HEK293 (cell line): ENCODE measurements around the gene ZCCHC7.

ENCODE experiments used
- SP2 ChIP-seq: fragments of 450-650 bp; formaldehyde crosslinking; IDR thresholded peaks from 2 replicates; pipeline ENCODE4 v1.5.1; 2016; ENCODE audit warnings: missing biosample characterization, missing genetic modification characterization
- TRIM28 ChIP-seq: IDR thresholded peaks from 2 replicates; pipeline ENCODE4 v1.6.1; 2011; ENCODE audit warnings: low read length, control low read depth, borderline replicate concordance
- YY1 ChIP-seq: fragments of 450-650 bp; formaldehyde crosslinking; IDR thresholded peaks from 2 replicates; pipeline ENCODE4 v1.5.1; 2018; ENCODE audit warnings: missing biosample characterization, missing genetic modification characterization
- ZBTB1 ChIP-seq: fragments of 450-650 bp; formaldehyde crosslinking; IDR thresholded peaks from 2 replicates; pipeline ENCODE4 v1.5.1; 2016; ENCODE audit warnings: missing biosample characterization, missing genetic modification characterization
- ZBTB8A ChIP-seq: fragments of 450-650 bp; formaldehyde crosslinking; IDR thresholded peaks from 2 replicates; pipeline ENCODE4 v1.5.1; 2016; ENCODE audit warnings: missing biosample characterization, missing genetic modification characterization
- ZNF157 ChIP-seq: fragments of 450-650 bp; formaldehyde crosslinking; IDR thresholded peaks from 2 replicates; pipeline ENCODE4 v1.5.1; 2016; ENCODE audit warnings: missing biosample characterization, missing genetic modification characterization
- ZNF24 ChIP-seq: fragments of 450-650 bp; formaldehyde crosslinking; IDR thresholded peaks from 2 replicates; pipeline ENCODE4 v1.5.1; 2016; ENCODE audit warnings: missing biosample characterization, missing genetic modification characterization
- ZNF280C ChIP-seq: fragments of 450-650 bp; formaldehyde crosslinking; IDR thresholded peaks from 2 replicates; pipeline ENCODE4 v1.5.1; 2016; ENCODE audit warnings: missing biosample characterization, missing genetic modification characterization
- ZNF354C ChIP-seq: fragments of 450-650 bp; formaldehyde crosslinking; IDR thresholded peaks from 2 replicates; pipeline ENCODE4 v1.5.1; 2016; ENCODE audit warnings: missing biosample characterization, missing genetic modification characterization, low read depth, borderline replicate concordance
- ZNF404 ChIP-seq: fragments of 450-650 bp; formaldehyde crosslinking; IDR thresholded peaks from 2 replicates; pipeline ENCODE4 v1.5.1; 2017; ENCODE audit warnings: missing biosample characterization, missing genetic modification characterization
- ZNF510 ChIP-seq: fragments of 450-650 bp; formaldehyde crosslinking; IDR thresholded peaks from 2 replicates; pipeline ENCODE4 v1.5.1; 2018; ENCODE audit warnings: mild to moderate bottlenecking, missing genetic modification characterization, missing biosample characterization; ENCODE audit not compliant: insufficient replicate concordance
- TF ChIP-seq, protein P1 (sequence below): fragments of 450-650 bp; formaldehyde crosslinking; IDR thresholded peaks from 2 replicates; pipeline ENCODE4 v1.5.1; 2016; ENCODE audit warnings: missing biosample characterization, missing genetic modification characterization
- TF ChIP-seq, protein P2 (sequence below): fragments of 450-650 bp; formaldehyde crosslinking; IDR thresholded peaks from 2 replicates; pipeline ENCODE4 v1.5.0; 2017; ENCODE audit warnings: missing biosample characterization, missing genetic modification characterization, borderline replicate concordance
- TF ChIP-seq, protein P3 (sequence below): fragments of 450-650 bp; formaldehyde crosslinking; IDR thresholded peaks from 2 replicates; pipeline ENCODE4 v1.5.1; 2016; ENCODE audit warnings: missing biosample characterization, missing genetic modification characterization, low read depth

DNA sequence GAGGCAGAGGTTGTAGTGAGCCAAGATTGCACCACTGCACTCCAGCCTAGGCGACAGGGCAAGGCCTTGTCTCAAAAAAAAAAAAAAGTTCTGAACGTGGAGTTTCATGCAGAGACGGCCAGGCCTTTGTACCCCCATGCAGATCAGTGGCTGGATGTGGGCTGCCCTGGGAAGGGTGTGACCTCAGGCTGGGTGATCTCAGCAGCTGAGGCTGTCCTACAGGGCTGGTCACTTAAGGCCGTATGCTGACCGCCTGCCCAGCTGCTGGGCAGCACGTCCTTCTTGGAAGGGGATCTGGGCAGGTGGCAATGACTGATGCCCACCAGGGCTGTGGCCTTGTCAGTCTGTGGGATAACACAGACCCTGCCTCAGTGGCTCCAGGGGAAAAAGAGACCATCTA is 264.9 kb downstream of the ZCCHC7 start:
- TF ChIP-seq ZNF280C (no peak), ZBTB8A (tag by site-specific recombination) (no peak), TRIM28 (no peak), YY1 (tag by site-specific recombination) (no peak), ZNF24 (tag by site-specific recombination) (no peak), ZNF510 (tag by site-specific recombination) (no peak), SP2 (tag by site-specific recombination) (no peak), ZBTB1 (tag by site-specific recombination) (no peak), ZNF404 (tag by site-specific recombination) (no peak), ZNF354C (tag by site-specific recombination) (no peak), ZNF157 (no peak)
- TF ChIP-seq, protein P1, sequence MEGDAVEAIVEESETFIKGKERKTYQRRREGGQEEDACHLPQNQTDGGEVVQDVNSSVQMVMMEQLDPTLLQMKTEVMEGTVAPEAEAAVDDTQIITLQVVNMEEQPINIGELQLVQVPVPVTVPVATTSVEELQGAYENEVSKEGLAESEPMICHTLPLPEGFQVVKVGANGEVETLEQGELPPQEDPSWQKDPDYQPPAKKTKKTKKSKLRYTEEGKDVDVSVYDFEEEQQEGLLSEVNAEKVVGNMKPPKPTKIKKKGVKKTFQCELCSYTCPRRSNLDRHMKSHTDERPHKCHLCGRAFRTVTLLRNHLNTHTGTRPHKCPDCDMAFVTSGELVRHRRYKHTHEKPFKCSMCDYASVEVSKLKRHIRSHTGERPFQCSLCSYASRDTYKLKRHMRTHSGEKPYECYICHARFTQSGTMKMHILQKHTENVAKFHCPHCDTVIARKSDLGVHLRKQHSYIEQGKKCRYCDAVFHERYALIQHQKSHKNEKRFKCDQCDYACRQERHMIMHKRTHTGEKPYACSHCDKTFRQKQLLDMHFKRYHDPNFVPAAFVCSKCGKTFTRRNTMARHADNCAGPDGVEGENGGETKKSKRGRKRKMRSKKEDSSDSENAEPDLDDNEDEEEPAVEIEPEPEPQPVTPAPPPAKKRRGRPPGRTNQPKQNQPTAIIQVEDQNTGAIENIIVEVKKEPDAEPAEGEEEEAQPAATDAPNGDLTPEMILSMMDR (tag by site-specific recombination), result no peak
- TF ChIP-seq, protein P2, sequence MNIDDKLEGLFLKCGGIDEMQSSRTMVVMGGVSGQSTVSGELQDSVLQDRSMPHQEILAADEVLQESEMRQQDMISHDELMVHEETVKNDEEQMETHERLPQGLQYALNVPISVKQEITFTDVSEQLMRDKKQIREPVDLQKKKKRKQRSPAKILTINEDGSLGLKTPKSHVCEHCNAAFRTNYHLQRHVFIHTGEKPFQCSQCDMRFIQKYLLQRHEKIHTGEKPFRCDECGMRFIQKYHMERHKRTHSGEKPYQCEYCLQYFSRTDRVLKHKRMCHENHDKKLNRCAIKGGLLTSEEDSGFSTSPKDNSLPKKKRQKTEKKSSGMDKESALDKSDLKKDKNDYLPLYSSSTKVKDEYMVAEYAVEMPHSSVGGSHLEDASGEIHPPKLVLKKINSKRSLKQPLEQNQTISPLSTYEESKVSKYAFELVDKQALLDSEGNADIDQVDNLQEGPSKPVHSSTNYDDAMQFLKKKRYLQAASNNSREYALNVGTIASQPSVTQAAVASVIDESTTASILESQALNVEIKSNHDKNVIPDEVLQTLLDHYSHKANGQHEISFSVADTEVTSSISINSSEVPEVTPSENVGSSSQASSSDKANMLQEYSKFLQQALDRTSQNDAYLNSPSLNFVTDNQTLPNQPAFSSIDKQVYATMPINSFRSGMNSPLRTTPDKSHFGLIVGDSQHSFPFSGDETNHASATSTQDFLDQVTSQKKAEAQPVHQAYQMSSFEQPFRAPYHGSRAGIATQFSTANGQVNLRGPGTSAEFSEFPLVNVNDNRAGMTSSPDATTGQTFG (tag by site-specific recombination), result no peak
- TF ChIP-seq, protein P3, sequence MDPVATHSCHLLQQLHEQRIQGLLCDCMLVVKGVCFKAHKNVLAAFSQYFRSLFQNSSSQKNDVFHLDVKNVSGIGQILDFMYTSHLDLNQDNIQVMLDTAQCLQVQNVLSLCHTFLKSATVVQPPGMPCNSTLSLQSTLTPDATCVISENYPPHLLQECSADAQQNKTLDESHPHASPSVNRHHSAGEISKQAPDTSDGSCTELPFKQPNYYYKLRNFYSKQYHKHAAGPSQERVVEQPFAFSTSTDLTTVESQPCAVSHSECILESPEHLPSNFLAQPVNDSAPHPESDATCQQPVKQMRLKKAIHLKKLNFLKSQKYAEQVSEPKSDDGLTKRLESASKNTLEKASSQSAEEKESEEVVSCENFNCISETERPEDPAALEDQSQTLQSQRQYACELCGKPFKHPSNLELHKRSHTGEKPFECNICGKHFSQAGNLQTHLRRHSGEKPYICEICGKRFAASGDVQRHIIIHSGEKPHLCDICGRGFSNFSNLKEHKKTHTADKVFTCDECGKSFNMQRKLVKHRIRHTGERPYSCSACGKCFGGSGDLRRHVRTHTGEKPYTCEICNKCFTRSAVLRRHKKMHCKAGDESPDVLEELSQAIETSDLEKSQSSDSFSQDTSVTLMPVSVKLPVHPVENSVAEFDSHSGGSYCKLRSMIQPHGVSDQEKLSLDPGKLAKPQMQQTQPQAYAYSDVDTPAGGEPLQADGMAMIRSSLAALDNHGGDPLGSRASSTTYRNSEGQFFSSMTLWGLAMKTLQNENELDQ, result no peak
